ENCODE data around the gene BMP7.

The BMP7 gene

GRCh38 chr20:57215826-57216471 lies 50.5 kb downstream of the BMP7 start (continued):
- TF ChIP-seq PATZ1 (CRISPR knock-in tag; IDR thresholded peaks at IDR 0.05; ENCODE audit: borderline replicate concordance): no peak
- TF ChIP-seq, protein P1, sequence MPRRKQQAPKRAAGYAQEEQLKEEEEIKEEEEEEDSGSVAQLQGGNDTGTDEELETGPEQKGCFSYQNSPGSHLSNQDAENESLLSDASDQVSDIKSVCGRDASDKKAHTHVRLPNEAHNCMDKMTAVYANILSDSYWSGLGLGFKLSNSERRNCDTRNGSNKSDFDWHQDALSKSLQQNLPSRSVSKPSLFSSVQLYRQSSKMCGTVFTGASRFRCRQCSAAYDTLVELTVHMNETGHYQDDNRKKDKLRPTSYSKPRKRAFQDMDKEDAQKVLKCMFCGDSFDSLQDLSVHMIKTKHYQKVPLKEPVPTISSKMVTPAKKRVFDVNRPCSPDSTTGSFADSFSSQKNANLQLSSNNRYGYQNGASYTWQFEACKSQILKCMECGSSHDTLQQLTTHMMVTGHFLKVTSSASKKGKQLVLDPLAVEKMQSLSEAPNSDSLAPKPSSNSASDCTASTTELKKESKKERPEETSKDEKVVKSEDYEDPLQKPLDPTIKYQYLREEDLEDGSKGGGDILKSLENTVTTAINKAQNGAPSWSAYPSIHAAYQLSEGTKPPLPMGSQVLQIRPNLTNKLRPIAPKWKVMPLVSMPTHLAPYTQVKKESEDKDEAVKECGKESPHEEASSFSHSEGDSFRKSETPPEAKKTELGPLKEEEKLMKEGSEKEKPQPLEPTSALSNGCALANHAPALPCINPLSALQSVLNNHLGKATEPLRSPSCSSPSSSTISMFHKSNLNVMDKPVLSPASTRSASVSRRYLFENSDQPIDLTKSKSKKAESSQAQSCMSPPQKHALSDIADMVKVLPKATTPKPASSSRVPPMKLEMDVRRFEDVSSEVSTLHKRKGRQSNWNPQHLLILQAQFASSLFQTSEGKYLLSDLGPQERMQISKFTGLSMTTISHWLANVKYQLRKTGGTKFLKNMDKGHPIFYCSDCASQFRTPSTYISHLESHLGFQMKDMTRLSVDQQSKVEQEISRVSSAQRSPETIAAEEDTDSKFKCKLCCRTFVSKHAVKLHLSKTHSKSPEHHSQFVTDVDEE (CRISPR knock-in tag; IDR thresholded peaks at IDR 0.05): no peak
- no peak for TF ChIP-seq ZNF8 (CRISPR knock-in tag; IDR thresholded peaks at IDR 0.05)
- TF ChIP-seq CSDC2 (CRISPR knock-in tag; IDR thresholded peaks at IDR 0.05): no peak
- no peak for TF ChIP-seq BACH2 (CRISPR knock-in tag; IDR thresholded peaks at IDR 0.05; ENCODE audit: borderline replicate concordance)
- TF ChIP-seq CREB5 (CRISPR knock-in tag; IDR thresholded peaks at IDR 0.05; ENCODE audit: low read depth): no peak
- TF ChIP-seq ZC3H10 (CRISPR knock-in tag; IDR thresholded peaks at IDR 0.05): no peak
- TF ChIP-seq SNAI2 (CRISPR knock-in tag; IDR thresholded peaks at IDR 0.05): no peak
- TF ChIP-seq ESRRG (CRISPR knock-in tag; IDR thresholded peaks at IDR 0.05): no peak
- no peak for TF ChIP-seq TCF4 (CRISPR knock-in tag; IDR thresholded peaks at IDR 0.05; ENCODE audit: borderline replicate concordance)

- TF ChIP-seq SNAI2 (CRISPR knock-in tag; IDR thresholded peaks at IDR 0.05) (no peak), ZFP3 (CRISPR knock-in tag; IDR thresholded peaks at IDR 0.05) (no peak), TOX (CRISPR knock-in tag; IDR thresholded peaks at IDR 0.05; ENCODE audit: borderline replicate concordance) (no peak), PPARA (CRISPR knock-in tag; IDR thresholded peaks at IDR 0.05; ENCODE audit: borderline replicate concordance) (no peak), POU6F1 (CRISPR knock-in tag; IDR thresholded peaks at IDR 0.05; ENCODE audit: borderline replicate concordance, low read depth) (no peak), ZC3H10 (CRISPR knock-in tag; IDR thresholded peaks at IDR 0.05) (no peak), ZFP30 (CRISPR knock-in tag; IDR thresholded peaks at IDR 0.05) (no peak), PATZ1 (CRISPR knock-in tag; IDR thresholded peaks at IDR 0.05; ENCODE audit: borderline replicate concordance) (no peak), OSR1 (CRISPR knock-in tag; IDR thresholded peaks at IDR 0.05) (no peak)
- TF ChIP-seq, protein P1 (CRISPR knock-in tag; IDR thresholded peaks at IDR 0.05): no peak
- ATAC-seq: no peak
These were observed 51.0 kb downstream of the BMP7 start for GRCh38 chr20:57215426-57215825.
